Stimulated activated CD4-positive, alpha-beta T cell treated with anti-CD3 and anti-CD28 coated beads, TNF-alpha, amount 100 ng/mL, for 48 hours (primary cell): Measurements from ENCODE around the gene MEIS1.

ENCODE experiments used
- DNase-seq, 3 donors: peaks; one replicate each; pipeline ENCODE4 v3.0.0-alpha.2; 2020; ENCODE audit warnings: low read depth in 3 of 3

The MEIS1 gene

GRCh38 chr2:66431846-66432587 is 2.9 kb upstream of the MEIS1 start:
- no peak for DNase-seq

- DNase-seq: peak in 1 of 3 donors; percentile 12
Measured at GRCh38 chr2:66432801-66433694, 1.9 kb upstream of the MEIS1 start.

GRCh38 chr2:66433695-66433944 is 1.3 kb upstream of the MEIS1 start:
- no peak for DNase-seq

GRCh38 chr2:66433945-66434678 is 813 bp upstream of the MEIS1 start:
- DNase-seq: no peak

- DNase-seq: no peak
Measured at GRCh38 chr2:66435549-66435875, 587 bp downstream of the MEIS1 start.

- no peak for DNase-seq
Measured at GRCh38 chr2:66435963-66436362, 1.0 kb downstream of the MEIS1 start.

GRCh38 chr2:66436581-66437001 is 1.7 kb downstream of the MEIS1 start:
- DNase-seq: no peak

GRCh38 chr2:66437109-66437690 is 2.3 kb downstream of the MEIS1 start:
- DNase-seq: no peak

GRCh38 chr2:66437691-66438497 is 3.0 kb downstream of the MEIS1 start:
- DNase-seq: no peak

- no peak for DNase-seq
Measured at GRCh38 chr2:66438498-66438833, 3.5 kb downstream of the MEIS1 start.

- no peak for DNase-seq
Measured at GRCh38 chr2:66438891-66439811, 4.2 kb downstream of the MEIS1 start.

- DNase-seq: no peak
Measured at GRCh38 chr2:66439812-66440542, 5.1 kb downstream of the MEIS1 start.

GRCh38 chr2:66440708-66441497 is 6.0 kb downstream of the MEIS1 start:
- DNase-seq: no peak

GRCh38 chr2:66441581-66442320 is 6.8 kb downstream of the MEIS1 start:
- DNase-seq: no peak

- no peak for DNase-seq
Measured at GRCh38 chr2:66442516-66443185, 7.7 kb downstream of the MEIS1 start.

- no peak for DNase-seq
Measured at GRCh38 chr2:66443186-66443978, 8.5 kb downstream of the MEIS1 start.
